ENCODE measurements around the gene LMX1A. TPM values are rescaled to one million over a fixed set of nuclear protein-coding genes. Genes with fewer than 3 reads are reported as not detected.

Gene LMX1A
- total and polyA plus RNA-seq, 9 of the 15 experiments (the other 6 are each of a cell fraction or from before 2014, with no cell fraction given): not detected

DNA sequence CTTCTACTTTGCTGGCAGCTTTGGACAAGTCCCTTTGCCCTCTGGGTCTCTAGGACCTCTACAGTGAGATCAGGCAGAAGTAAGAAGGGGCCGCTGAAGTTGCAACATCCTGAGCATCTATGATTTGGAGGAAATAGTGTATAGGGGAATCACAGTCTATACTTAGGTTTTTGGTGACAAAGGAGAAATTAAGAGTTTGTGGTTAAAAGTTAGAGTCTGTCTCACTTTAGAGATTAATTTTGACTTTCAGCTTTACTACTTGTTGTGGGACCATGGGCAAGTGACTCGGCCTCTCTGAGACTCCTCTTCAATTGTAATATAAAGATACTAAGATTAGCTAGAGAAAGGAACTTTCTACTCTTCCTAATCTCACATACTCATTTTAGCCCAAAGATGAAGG lies 33.1 kb upstream of the LMX1A start (continued):
- TF ChIP-seq YY1 (IDR thresholded peaks at IDR 0.05; ENCODE audit: borderline replicate concordance in 1 of 3, control insufficient read depth in 1 of 3, extremely low read depth in 1 of 3, insufficient read depth in 3 of 3, insufficient read length in 1 of 3, insufficient replicate concordance in 2 of 3, low read depth in 1 of 3, low read length in 2 of 3): no peak
- TF ChIP-seq ETV6 (IDR thresholded peaks at IDR 0.05; ENCODE audit: borderline replicate concordance in 1 of 2, low read depth in 2 of 2, low read length in 1 of 2): no peak
- TF ChIP-seq ETV6 (CRISPR knock-in tag; IDR thresholded peaks at IDR 0.05; ENCODE audit: borderline replicate concordance): no peak
- TF ChIP-seq RFX1 (IDR thresholded peaks at IDR 0.05): no peak
- no peak for TF ChIP-seq CHD1 (IDR thresholded peaks at IDR 0.05; ENCODE audit: low read length)
- no peak for TF ChIP-seq FOXA3 (CRISPR knock-in tag; conservative IDR thresholded peaks at IDR 0.05 in 1 of 2, IDR thresholded peaks at IDR 0.05 in 1 of 2)
- TF ChIP-seq, protein P1, sequence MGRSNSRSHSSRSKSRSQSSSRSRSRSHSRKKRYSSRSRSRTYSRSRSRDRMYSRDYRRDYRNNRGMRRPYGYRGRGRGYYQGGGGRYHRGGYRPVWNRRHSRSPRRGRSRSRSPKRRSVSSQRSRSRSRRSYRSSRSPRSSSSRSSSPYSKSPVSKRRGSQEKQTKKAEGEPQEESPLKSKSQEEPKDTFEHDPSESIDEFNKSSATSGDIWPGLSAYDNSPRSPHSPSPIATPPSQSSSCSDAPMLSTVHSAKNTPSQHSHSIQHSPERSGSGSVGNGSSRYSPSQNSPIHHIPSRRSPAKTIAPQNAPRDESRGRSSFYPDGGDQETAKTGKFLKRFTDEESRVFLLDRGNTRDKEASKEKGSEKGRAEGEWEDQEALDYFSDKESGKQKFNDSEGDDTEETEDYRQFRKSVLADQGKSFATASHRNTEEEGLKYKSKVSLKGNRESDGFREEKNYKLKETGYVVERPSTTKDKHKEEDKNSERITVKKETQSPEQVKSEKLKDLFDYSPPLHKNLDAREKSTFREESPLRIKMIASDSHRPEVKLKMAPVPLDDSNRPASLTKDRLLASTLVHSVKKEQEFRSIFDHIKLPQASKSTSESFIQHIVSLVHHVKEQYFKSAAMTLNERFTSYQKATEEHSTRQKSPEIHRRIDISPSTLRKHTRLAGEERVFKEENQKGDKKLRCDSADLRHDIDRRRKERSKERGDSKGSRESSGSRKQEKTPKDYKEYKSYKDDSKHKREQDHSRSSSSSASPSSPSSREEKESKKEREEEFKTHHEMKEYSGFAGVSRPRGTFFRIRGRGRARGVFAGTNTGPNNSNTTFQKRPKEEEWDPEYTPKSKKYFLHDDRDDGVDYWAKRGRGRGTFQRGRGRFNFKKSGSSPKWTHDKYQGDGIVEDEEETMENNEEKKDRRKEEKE (IDR thresholded peaks at IDR 0.05; ENCODE audit: borderline replicate concordance in 1 of 2, control insufficient read depth in 1 of 2, low read depth in 2 of 2, low read length in 1 of 2): no peak
